Mesodermal cell (in vitro differentiated cells): ENCODE results near the gene MCM6.

ENCODE experiments used
- H3K27ac ChIP-seq: 2 replicates; pipeline ENCODE4 v1.7.0; 2013; ENCODE audit warnings: mild to moderate bottlenecking, low read depth, low read length, moderate library complexity; ENCODE audit not compliant: severe bottlenecking
- H3K36me3 ChIP-seq: 2 replicates; pipeline ENCODE4 v1.7.1; 2013; ENCODE audit warnings: mild to moderate bottlenecking, low read length, moderate library complexity; ENCODE audit not compliant: control insufficient read depth, insufficient read depth
- H3K4me1 ChIP-seq: one replicate; pipeline ENCODE4 v1.7.1; 2013; ENCODE audit warnings: mild to moderate bottlenecking, low read length; ENCODE audit not compliant: insufficient read depth, control insufficient read depth, poor library complexity, severe bottlenecking
- H3K4me3 ChIP-seq: 2 replicates; pipeline ENCODE4 v1.7.0; 2013; ENCODE audit warnings: low read length, control low read depth, mild to moderate bottlenecking; ENCODE audit not compliant: insufficient read depth, poor library complexity, severe bottlenecking; ENCODE audit errors: extremely low read depth
- H3K9me3 ChIP-seq: 2 replicates; pipeline ENCODE4 v1.7.1; 2013; ENCODE audit warnings: mild to moderate bottlenecking, low read length, moderate library complexity; ENCODE audit not compliant: control insufficient read depth
- WGBS, 2 experiments: methylation state at CpG; one replicate each; pipeline ENCODE4 v1.1.5; 2013; ENCODE audit warnings: missing lambda C conversion rate in 2 of 2; ENCODE audit not compliant: insufficient coverage in 2 of 2; 5-methylcytosine and 5-hydroxymethylcytosine counted together

Gene MCM6

GRCh38 chr2:135790423-135790822 is 85.8 kb downstream of the MCM6 start:
- WGBS, 2 experiments, result 93 to 94% methylated on average over 5 to 10 of the region's 10 CpGs
- Histone ChIP-seq H3K4me1 (peaks cover 17% of the 10 kb centered on the region), H3K4me3 (no peak overlapping the region), H3K9me3 (peaks cover 10% of the 10 kb centered on the region), H3K36me3 (peaks cover 22% of the 10 kb centered on the region), H3K27ac (no peak overlapping the region)
